OCI-M2 (cell line): ENCODE data around the gene AVPR1A.
"Not testable (repeated sequence)": the region's sequence is repeated elsewhere in the genome, so short reads cannot be mapped to it uniquely, and the experiment has no call there.

Experiments used
- DNase-seq: peaks from one replicate; lab custom pipeline; 2025; ENCODE audit not compliant: unreplicated experiment; lab: John Stamatoyannopoulos, UW

The AVPR1A gene

DNA sequence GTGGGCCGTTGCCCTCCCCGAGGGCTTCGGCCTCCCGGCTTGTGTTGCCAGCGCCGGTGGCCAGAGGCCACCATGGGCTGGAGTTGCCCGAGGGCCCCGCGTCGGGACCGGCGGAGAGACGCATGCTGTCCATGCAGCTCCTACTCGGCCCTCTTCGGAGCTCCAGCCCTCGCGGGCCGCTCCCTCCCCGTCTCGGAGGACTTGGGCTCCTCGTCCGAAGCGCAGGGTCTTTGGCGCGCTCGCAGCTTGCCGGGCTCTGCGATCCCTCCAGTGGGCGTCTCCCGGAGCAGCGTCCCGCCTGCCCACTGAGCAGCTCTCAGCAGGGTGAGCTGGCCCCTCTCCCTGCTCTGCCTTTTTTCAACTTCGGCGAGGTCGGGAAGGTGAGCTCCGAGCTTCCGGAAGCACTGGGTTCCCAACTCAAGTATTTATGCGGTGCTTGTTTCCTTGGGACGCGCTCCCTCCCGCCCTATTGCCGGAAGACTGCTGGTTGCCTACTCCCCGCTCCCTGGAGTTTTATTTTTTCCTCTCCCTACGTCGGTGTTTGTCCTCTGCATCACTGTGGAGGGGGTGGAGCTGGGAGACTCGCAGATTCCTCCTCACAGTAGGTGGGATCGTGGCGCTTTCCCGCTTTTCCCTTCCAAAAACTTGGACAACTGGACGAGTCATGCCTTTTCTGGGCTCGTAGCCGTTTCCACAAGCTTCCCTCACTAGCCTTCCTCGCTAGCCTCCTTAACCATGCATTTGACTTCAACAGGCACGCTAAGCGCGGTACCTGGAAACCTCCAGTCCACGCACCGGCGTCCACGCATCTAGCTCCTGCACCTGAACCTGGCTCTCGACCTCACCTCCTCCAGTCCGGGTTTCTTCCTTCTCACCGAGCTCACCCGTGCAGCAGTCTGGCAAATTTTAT, at the start of gene AVPR1A:
TSS of gene AVPR1A (minus strand) at position 489 of the 910 bp plus-strand sequence. CDS start at position 124, 365 bp downstream.
- peak; percentile 35 for DNase-seq

GRCh38 chr12:63196168-63196567, 45.2 kb upstream of the AVPR1A start:
- no peak for DNase-seq

DNA sequence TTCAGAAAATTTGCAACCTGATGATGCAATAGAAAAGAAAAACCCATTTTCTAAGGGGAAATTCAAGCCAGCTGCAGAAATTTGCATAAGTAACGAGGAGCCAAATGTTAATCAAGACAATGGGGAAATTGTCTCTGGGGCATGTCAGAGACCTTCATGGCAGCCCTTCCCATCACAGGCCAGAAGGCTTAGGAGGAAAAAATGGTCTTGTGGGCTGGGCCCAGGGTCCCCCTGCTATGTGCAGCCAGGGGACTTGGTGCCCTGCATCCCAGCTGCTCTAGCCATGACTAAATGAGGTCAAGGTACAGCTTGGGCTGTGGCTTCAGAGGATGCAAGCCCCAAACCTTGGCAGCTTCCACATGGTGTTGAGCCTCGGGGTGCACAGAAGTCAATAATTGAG, 28.2 kb upstream of the AVPR1A start:
- DNase-seq, result no peak

DNA sequence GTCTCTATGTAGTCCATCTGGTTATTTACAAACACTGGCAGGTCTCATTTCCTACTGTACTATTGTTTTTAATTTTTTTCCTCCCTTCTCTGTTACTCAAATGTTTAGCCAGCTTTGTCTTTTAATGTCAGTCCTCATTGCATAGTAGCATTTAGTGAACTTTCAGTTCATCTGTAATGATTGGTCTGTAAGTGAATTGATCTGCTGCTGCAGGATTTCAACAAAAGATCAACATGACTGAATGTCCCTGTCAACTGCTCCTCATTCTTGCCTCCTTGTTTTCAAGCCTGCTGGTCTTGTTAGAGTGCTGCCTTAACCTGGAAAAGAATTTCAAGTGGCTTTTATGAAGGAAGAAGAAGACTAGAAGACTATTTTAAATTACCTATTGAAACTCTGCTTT, 19.3 kb upstream of the AVPR1A start:
- DNase-seq, result no peak

DNA sequence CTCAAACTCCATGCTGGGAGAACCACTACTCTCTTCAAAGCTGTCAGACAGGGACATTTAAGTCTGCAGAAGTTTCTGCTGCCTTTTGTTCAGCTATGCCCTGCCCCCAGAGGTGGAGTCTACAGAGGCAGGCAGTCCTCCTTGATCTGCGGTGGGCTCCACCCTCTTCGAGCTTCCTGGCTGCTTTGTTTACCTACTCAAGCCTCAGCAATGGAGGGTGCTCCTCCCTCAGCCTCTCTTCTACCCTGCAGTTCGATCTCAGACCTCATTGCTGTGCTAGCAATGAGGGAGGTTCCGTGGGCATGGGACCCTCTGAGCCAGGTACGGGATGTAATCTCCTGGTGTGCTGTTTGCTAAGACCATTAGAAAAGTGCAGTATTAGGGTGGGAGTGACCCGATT, 16.7 kb upstream of the AVPR1A start:
- DNase-seq, result not testable (repeated sequence)

GRCh38 chr12:63164911-63165310, 13.9 kb upstream of the AVPR1A start:
- no peak for DNase-seq

GRCh38 chr12:63163541-63163940, 12.5 kb upstream of the AVPR1A start:
- no peak for DNase-seq

- no peak for DNase-seq
Measured at GRCh38 chr12:63155375-63155774, 4.4 kb upstream of the AVPR1A start.

DNA sequence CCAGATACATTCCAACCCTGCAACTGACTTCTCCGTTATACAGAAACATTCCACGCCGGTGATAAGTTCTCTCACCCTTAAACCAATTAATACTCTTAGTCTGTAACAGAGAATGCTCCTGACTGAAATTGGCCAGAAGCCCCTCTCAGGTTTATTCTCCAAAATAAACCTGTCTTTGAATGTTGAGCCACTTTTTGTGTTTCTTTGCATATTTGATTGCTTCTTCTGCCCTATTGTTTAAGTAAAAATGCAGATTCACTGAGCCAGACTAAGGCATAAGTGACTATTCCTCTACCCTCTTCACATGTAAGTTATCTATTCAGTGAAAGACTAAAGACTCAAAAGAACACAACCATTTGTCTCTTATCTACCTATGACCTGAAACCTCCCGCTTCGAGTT, 3.6 kb upstream of the AVPR1A start:
- DNase-seq, result no peak

DNA sequence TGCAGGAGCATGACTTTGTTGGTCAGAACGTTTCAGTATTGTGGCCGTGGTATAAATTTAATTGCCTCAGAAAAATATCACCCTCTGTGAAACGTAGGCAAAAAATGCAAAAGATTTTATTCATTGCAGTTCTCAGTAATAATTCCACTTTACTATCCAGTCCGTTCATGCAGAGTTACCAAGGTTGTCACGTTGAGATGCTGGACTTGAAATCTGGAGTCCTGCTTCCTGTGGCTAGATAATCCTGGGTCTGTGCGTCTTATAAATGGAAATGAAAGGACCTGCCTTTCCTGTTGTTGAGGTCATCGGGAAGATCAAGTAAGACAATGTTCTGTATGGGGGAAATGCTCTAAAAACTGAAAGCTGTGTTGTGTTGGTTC, 1.3 kb upstream of the AVPR1A start:
- no peak for DNase-seq

GRCh38 chr12:63151623-63152320, 771 bp upstream of the AVPR1A start:
- DNase-seq, result no peak

DNA sequence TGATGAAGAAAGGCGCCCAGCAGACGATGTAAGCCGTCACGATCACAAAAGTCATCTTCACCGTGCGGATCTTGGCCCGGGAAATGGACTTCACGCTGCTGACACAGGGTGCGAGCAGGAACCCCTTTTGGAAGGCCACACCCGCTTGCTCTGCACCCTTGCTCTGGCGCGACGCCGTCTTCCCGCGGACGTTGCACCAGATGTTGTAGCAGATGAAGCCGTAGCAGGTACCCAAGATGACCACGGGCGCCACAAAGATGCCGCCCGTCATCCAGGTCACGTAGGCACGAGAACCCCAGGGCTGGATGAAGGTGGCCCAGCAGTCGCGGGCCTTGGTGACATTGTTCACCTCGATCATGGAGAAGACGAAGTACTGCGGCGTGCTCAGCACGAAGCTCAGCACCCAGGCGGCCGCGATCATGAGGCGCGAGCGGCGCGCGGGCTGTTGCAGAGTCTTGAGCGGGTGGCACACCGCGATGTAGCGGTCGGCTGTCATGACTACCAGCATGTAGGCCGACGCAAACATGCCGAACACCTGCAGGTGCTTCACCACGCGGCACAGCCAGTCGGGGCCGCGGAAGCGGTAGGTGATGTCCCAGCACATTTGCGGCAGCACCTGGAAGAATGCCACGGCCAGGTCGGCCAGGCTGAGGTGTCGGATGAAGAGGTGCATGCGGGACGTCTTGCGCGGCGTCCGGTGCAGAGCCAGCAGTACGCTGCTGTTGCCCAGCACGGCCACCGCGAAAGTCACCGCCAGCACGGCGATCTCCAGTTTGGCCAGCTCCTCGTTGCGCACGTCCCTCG, 890 bp downstream of the AVPR1A start:
- DNase-seq, result no peak

GRCh38 chr12:63144556-63144955, 6.4 kb downstream of the AVPR1A start:
- no peak for DNase-seq

DNA sequence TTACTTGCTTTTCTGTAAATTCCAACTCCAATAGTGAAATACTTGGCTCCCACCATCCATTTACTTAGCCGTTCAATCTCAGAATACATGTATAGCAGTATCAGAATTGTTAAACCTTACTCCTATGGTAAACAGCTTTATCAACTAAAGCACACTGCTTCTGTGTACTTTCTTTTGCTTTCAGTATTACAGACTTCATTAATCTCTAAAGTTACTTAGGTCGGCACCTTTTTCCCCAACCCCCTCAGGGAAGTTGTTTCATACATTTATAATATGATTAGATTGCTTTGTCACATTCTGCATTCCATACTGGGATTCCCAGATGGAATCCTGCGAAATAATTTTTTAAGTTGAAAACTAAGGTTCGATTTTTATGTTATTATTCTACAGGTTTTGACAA, 12.5 kb downstream of the AVPR1A start:
- no peak for DNase-seq

DNA sequence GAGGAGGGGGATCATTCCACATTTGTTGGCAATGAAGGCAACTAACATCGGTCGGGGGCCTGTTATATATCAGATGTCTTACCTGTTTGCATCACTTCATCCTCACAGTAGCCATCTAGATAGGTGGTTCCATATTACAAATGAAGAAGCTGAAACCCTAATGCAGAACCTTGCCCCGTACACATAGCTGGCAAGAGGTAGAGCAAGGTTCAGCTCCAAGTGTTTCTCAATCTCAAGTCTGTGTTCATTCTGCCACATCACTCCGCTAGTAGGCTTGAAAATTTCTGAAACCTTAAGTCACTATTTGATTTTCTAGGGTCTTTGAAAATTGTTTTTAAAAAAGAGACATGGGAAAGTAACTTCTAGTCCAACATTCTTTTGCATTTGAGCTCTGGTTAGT, 17.0 kb downstream of the AVPR1A start:
- no peak for DNase-seq

GRCh38 chr12:63132201-63132600, 18.8 kb downstream of the AVPR1A start:
- no peak for DNase-seq

- peak; percentile 68 for DNase-seq
Measured at GRCh38 chr12:63129927-63130326, 21.1 kb downstream of the AVPR1A start.

- no peak for DNase-seq
Measured at GRCh38 chr12:63124778-63125177, 26.2 kb downstream of the AVPR1A start.

DNA sequence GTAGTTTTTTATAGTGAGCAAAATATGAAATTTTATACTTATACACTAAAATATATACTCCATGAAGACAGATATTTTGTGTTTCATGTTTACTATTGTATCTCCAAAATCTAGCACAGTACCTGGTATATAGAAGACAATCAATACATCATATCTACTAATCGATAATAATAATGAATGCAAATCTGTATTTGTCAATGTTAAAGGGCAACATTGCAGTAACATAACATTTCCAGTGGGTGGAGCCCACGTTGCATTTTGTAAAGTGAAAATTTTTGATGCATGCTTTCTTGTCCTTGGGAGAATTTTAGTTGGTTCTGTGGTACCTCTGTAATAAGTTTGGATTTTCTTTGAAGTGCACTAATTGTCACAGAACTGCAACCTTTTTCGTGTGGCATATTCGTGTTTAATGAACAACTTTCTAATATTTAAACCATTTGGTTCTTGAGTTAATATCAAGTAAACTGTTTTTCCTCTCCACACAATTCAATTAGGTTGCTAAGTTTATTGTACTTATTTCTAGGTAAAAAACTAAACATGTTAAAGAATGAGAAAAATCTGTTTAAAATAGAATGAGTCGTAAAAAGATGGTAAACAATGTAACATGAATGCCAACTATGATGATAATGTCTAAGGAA, 47.4 kb downstream of the AVPR1A start:
- DNase-seq, result no peak

GRCh38 chr12:63101920-63102319, 49.1 kb downstream of the AVPR1A start:
- no peak for DNase-seq

- DNase-seq, result no peak
Measured at GRCh38 chr12:63098851-63099250, 52.1 kb downstream of the AVPR1A start.
